ENCODE results near the gene EEFSEC. TPM values are rescaled to one million over a fixed set of nuclear protein-coding genes. Genes with fewer than 3 reads are reported as not detected.

The EEFSEC gene
- total and polyA plus RNA-seq, 11 donors = 17.5 to 48.0 (median 22.5) TPM

GRCh38 chr3:128207951-128208350, 54.7 kb downstream of the EEFSEC start:
- Histone ChIP-seq H3K27ac (peak overlapping the region in 4 of 12 donors; percentile 8 to 50 (median 25)), H3K9me3 (no peaks in the 10 kb centered on the region), H3K4me3 (peak overlapping the region in 4 of 12 donors; percentile 17 to 31 (median 26)), H3K4me1 (peaks cover 0 to 43% (median 7%) of the 10 kb centered on the region in 12 donors), H3K36me3 (no peaks in the 10 kb centered on the region), H3K27me3 (no peaks in the 10 kb centered on the region)
- no peak for DNase-seq
- 64 to 76% (median 69%) methylated on average over 7 of the region's 7 CpGs for WGBS, 4 donors
- TF ChIP-seq CTCF (IDR thresholded peaks at IDR 0.05) (no peak), POLR2A (IDR thresholded peaks at IDR 0.05) (no peak)
- intact Hi-C loops (cut with DNase I) = no loop called here
- ATAC-seq = peak in 3 of 4 donors; percentile 67 to 83 (median 77)

DNA sequence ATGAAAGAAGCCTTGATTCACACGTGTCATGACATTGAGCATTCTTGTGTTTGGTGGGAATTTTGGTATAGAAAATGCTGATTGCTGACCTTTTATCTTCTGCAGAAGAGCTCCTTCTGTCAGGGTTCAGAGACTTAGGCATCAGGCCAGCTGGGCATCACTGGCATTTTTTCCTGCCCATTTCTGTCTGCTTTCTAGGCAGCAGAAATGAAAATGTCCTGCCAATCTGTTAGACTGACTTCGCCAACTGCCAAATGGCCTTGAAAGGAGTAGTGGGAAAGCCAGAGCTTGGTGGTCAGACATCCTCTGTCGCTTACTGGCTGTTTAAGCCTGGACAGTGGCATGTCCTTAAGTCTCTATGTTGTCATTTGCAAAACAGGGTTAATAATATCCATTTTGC, 57.4 kb downstream of the EEFSEC start:
- DNase-seq (no peak), ATAC-seq (no peak)
- no peaks in the 10 kb centered on the region for H3K36me3 ChIP-seq
- peaks cover 0 to 32% (median 7%) of the 10 kb centered on the region in 12 donors for H3K4me1 ChIP-seq
- no peak overlapping the region for H3K4me3 ChIP-seq
- 77 to 88% (median 81%) methylated on average over 3 of the region's 3 CpGs for WGBS, 4 donors
- TF ChIP-seq POLR2A (IDR thresholded peaks at IDR 0.05) = no peak
- TF ChIP-seq CTCF (IDR thresholded peaks at IDR 0.05) = no peak
- no peaks in the 10 kb centered on the region for H3K27me3 ChIP-seq
- intact Hi-C loops (cut with DNase I) = no loop called here
- no peaks in the 10 kb centered on the region for H3K9me3 ChIP-seq
- no peak overlapping the region for H3K27ac ChIP-seq

GRCh38 chr3:128214056-128214455, 60.8 kb downstream of the EEFSEC start:
- TF ChIP-seq CTCF (IDR thresholded peaks at IDR 0.05) = no peak
- H3K27me3 ChIP-seq = no peaks in the 10 kb centered on the region
- 96 to 98% (median 98%) methylated on average over 2 of the region's 2 CpGs for WGBS, 4 donors
- H3K27ac ChIP-seq = no peak overlapping the region
- no peak overlapping the region for H3K4me3 ChIP-seq
- no peak for DNase-seq
- no peaks in the 10 kb centered on the region for H3K36me3 ChIP-seq
- H3K9me3 ChIP-seq = no peaks in the 10 kb centered on the region
- intact Hi-C loops (cut with DNase I) = no loop called here
- no peak for ATAC-seq
- peaks cover 0 to 34% (median 9%) of the 10 kb centered on the region in 12 donors for H3K4me1 ChIP-seq

DNA sequence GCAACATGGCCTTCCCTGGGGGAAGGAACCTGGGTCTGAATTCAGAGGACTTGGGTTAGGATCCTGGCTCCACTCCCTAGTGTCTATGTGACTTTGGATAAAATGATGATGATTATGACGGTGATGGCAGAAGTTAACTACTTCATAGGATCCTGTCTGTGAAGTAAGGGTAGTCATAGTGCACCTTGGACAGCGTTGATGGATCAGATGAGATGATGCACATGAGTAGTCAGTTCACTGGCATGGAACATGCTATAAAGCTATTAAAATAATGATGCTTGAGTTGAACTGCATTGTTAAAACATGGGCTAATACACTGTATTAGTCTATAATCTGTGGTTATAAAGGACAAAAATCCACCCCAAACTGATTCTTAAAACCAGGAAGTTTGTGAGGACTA, 62.0 kb downstream of the EEFSEC start:
- H3K9me3 ChIP-seq = no peaks in the 10 kb centered on the region
- no peaks in the 10 kb centered on the region for H3K27me3 ChIP-seq
- ATAC-seq = no peak
- H3K4me1 ChIP-seq = peaks cover 0 to 27% (median 9%) of the 10 kb centered on the region in 12 donors
- TF ChIP-seq POLR2A (IDR thresholded peaks at IDR 0.05) = no peak
- no peak for TF ChIP-seq CTCF (IDR thresholded peaks at IDR 0.05)
- 77 to 100% (median 92%) methylated on average over 2 of the region's 2 CpGs for WGBS, 4 donors
- no peak overlapping the region for H3K4me3 ChIP-seq
- no peaks in the 10 kb centered on the region for H3K36me3 ChIP-seq
- intact Hi-C loops (cut with DNase I) = no loop called here
- no peak for DNase-seq
- no peak overlapping the region for H3K27ac ChIP-seq
